Hepatocyte (in vitro differentiated cells): ENCODE data around the gene ARHGEF40.
A peak's percentile ranks its signal among the peaks of the same experiment; 100 is the strongest.

Experiments
- CTCF ChIP-seq: fragments of 200-600 bp; sonication (generic); IDR thresholded peaks from 2 replicates; pipeline ENCODE4 v1.5.1; 2016; ENCODE audit warnings: antibody characterized with exemption, mild to moderate bottlenecking; ENCODE audit not compliant: poor library complexity
- EZH2 ChIP-seq: fragments of 200-600 bp; sonication (generic); IDR thresholded peaks from 2 replicates; pipeline ENCODE4 v1.6.1; 2016; ENCODE audit warnings: antibody characterized with exemption, mild to moderate bottlenecking, borderline replicate concordance
- EZH2phosphoT487 ChIP-seq: fragments of 200-600 bp; sonication (generic); IDR thresholded peaks from one replicate; pipeline ENCODE4 v1.6.1; 2018; ENCODE audit warnings: antibody characterized with exemption, mild to moderate bottlenecking, low read depth, moderate library complexity; ENCODE audit not compliant: unreplicated experiment, severe bottlenecking

DNA sequence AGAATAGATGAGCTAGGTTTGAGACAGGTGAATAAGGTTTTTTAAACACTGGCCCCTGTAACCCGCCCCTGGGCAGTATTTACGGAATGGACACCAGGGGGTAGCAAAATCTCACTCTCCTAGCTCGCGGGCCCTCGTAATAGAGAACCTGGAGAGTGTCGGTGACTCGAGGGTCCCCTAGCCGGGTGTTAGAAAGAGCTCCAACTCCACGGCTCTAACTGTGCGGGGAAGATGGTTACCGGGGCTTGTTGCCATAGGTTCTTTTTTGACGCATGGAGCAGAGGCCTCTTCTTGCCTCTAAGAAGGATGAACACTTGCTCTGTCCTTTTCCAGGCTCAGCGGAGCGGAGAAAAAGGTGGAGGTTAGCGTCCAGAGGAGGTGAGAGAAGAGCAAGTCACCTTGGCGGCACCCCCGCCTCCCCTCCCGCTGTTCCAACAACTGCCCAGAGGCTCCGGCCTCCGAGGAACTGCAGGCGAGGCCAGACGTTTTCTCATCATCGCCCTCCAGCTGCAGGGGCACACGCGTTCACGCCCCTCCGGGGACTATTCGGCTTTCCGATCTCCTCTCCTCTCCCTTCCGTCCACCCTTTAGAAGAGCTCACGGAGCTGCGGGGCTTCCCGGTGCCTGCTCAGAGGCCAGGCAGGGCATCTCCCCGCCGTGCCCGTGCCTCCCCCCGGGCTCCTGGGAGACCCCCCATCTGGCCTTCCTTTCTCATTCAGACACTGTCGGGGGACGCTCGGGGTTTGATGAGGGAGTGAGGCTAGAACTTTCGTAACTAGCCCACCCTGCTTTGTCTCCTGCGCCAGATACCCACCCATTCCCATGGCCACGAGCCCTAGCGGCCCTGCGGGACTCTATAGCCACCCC is 1.4 kb upstream of the ARHGEF40 start:
- peak; percentile 55 for TF ChIP-seq CTCF
- no peak for TF ChIP-seq EZH2phosphoT487
- no peak for TF ChIP-seq EZH2
